K562 (cell line): ENCODE measurements around the gene CCR5AS.

Experiments
- ATAC-seq: fragments of 200-7000 bp; cut with Tn5 transposase; 3 replicates; pipeline ENCODE4 v1.9.1; 2020; ENCODE audit warnings: moderate library complexity
- BruUV-seq: library from RNA; stranded (reverse); fragments of 400-500 nt; replicated peaks from 2 replicates; lab custom pipeline; 2021; lab: Mats Ljungman, UMichigan
- CTCF ChIA-PET: fragments of 300-600 bp; formaldehyde crosslinking; extraction: SDS; loops from one replicate; lab custom pipeline; 2021; ENCODE audit warnings: low intra/inter-chr PET ratio; lab: Yijun Ruan, JAX
- POLR2A ChIA-PET: fragments of 300-600, 350-650 bp; sonication (Branson Sonifier 250); formaldehyde crosslinking; extraction: SDS; loops from one replicate; lab custom pipeline; 2021; ENCODE audit warnings: antibody characterized with exemption, inconsistent platforms; lab: Yijun Ruan, JAX
- DNase-seq, 4 experiments: peaks; one replicate each; pipeline versions ENCODE4 v3.0.0 to v3.0.0-alpha.2; 2011 to 2018; ENCODE audit warnings: low spot score in 3 of 4, mixed read lengths in 3 of 4; ENCODE audit errors: extremely low read depth in 1 of 4
- FAIRE-seq: peaks from 2 replicates; lab custom pipeline; 2011; peaks lifted over from hg19 to GRCh38; lab: Jason Lieb, UNC
- H2AFZ ChIP-seq: 2 replicates; pipeline ENCODE4 v1.6.0; 2011; ENCODE audit warnings: low read depth, low read length, control low read depth, inconsistent platforms
- H3K27ac ChIP-seq: fragments of 200-600 bp; 3 replicates; pipeline ENCODE4 v1.8.0; 2011; ENCODE audit warnings: low read depth, mild to moderate bottlenecking, control low read depth, inconsistent platforms, low read length, moderate library complexity, mixed read lengths; ENCODE audit errors: extremely low read depth
- H3K27me3 ChIP-seq, 2 experiments: fragments of 300-600 bp in 1 of 2; 2 replicates in 1 of 2; 3 replicates in 1 of 2; pipeline versions ENCODE4 v1.6.0 to v1.8.0; 2011; ENCODE audit warnings: inconsistent platforms in 2 of 2, low read length in 2 of 2, mild to moderate bottlenecking in 1 of 2, mixed read lengths in 1 of 2, moderate library complexity in 1 of 2; ENCODE audit not compliant: control insufficient read depth in 2 of 2, insufficient read depth in 2 of 2
- H3K36me3 ChIP-seq: fragments of 300-600 bp; 3 replicates; pipeline ENCODE4 v1.8.0; 2011; ENCODE audit warnings: mild to moderate bottlenecking, low read length, inconsistent platforms; ENCODE audit not compliant: control insufficient read depth, insufficient read depth
- H3K4me1 ChIP-seq, 2 experiments: fragments of 200-600 bp in 1 of 2; replicated peaks in 1 of 2; 2 replicates in 1 of 2; 3 replicates in 1 of 2; pipeline versions ENCODE4 v1.5.1 to v1.8.0; 2011; ENCODE audit warnings: inconsistent platforms in 2 of 2, low read length in 2 of 2, mild to moderate bottlenecking in 1 of 2, mixed read lengths in 1 of 2, moderate library complexity in 1 of 2; ENCODE audit not compliant: control insufficient read depth in 2 of 2, insufficient read depth in 2 of 2
- H3K4me2 ChIP-seq: 2 replicates; pipeline ENCODE4 v1.6.1; 2011; ENCODE audit warnings: low read length, control low read depth, inconsistent platforms, mixed read lengths; ENCODE audit not compliant: insufficient read depth
- H3K4me3 ChIP-seq: fragments of 200-600 bp; sonication (generic), shearing (Covaris generic); 2 replicates; pipeline ENCODE4 v1.5.1; 2016; ENCODE audit warnings: control low read depth, inconsistent platforms
- H3K79me2 ChIP-seq: fragments of 200-600 bp; 3 replicates; pipeline ENCODE4 v1.8.0; 2011; ENCODE audit warnings: low read length, inconsistent platforms; ENCODE audit not compliant: control insufficient read depth, insufficient read depth
- H3K9ac ChIP-seq, 2 experiments: 2 replicates each; pipeline versions ENCODE4 v1.6.0 to v1.6.1; 2011; ENCODE audit warnings: low read depth in 2 of 2, low read length in 2 of 2, control low read depth in 1 of 2, inconsistent platforms in 1 of 2, mild to moderate bottlenecking in 1 of 2, mixed read lengths in 1 of 2; ENCODE audit not compliant: insufficient read depth in 1 of 2
- H3K9me1 ChIP-seq: one replicate; pipeline ENCODE4 v1.6.0; 2011; ENCODE audit warnings: inconsistent platforms, mild to moderate bottlenecking, low read length, moderate library complexity; ENCODE audit not compliant: control insufficient read depth, insufficient read depth
- H3K9me3 ChIP-seq: replicated peaks from 2 replicates; pipeline ENCODE4 v1.5.1; 2011; ENCODE audit warnings: low read depth, low read length, inconsistent platforms; ENCODE audit not compliant: control insufficient read depth, insufficient read depth
- H4K20me1 ChIP-seq: replicated peaks from 2 replicates; pipeline ENCODE4 v1.6.1; 2011; ENCODE audit warnings: low read length, inconsistent platforms, mixed read lengths; ENCODE audit not compliant: control insufficient read depth, insufficient read depth
- CREB1 ChIP-seq, 2 experiments: sonication (generic) in 1 of 2; formaldehyde crosslinking in 1 of 2; IDR thresholded peaks; 2 replicates each; pipeline versions ENCODE4 v1.6.1 to v1.8.0; 2012 to 2022; ENCODE audit warnings: inconsistent platforms in 1 of 2, mild to moderate bottlenecking in 1 of 2, missing genetic modification reagents in 1 of 2, moderate library complexity in 1 of 2
- DEAF1 ChIP-seq: fragments of 450-650 bp; formaldehyde crosslinking; IDR thresholded peaks from 2 replicates; pipeline ENCODE4 v1.4.0; 2020; ENCODE audit warnings: mild to moderate bottlenecking, moderate library complexity
- FOXJ2 ChIP-seq: fragments of 200-800 bp; sonication (Bioruptor generic); IDR thresholded peaks from 2 replicates; pipeline ENCODE4 v1.6.1; 2016; ENCODE audit warnings: missing genetic modification characterization, missing compliant biosample characterization
- MAFK ChIP-seq: IDR thresholded peaks from 2 replicates; pipeline ENCODE4 v1.6.1; 2011; ENCODE audit warnings: low read length, improper control_type of control experiment
- PREB ChIP-seq: sonication (generic); formaldehyde crosslinking; IDR thresholded peaks from 2 replicates; pipeline ENCODE4 v1.8.1; 2023; ENCODE audit warnings: mild to moderate bottlenecking, missing genetic modification reagents
- RBM14 ChIP-seq: fragments of 200-400 bp; formaldehyde crosslinking; IDR thresholded peaks from 2 replicates; pipeline ENCODE4 v1.6.1; 2018; ENCODE audit warnings: low read depth, mild to moderate bottlenecking, low read length, moderate library complexity, borderline replicate concordance; ENCODE audit not compliant: insufficient read depth
- TCFL5 ChIP-seq: fragments of 250-450 bp; sonication (Bioruptor Pico); conservative IDR thresholded peaks from 2 replicates; pipeline ENCODE4 v1.6.1; 2021; ENCODE audit warnings: mild to moderate bottlenecking, moderate library complexity, matching md5 sums
- ZNF24 ChIP-seq: fragments of 450-650 bp; IDR thresholded peaks from 2 replicates; pipeline ENCODE4 v1.6.1; 2016
- ZNF668 ChIP-seq: fragments of 250-450 bp; sonication (Bioruptor Pico); IDR thresholded peaks from 2 replicates; pipeline ENCODE4 v1.8.0; 2022; ENCODE audit warnings: mild to moderate bottlenecking, inconsistent platforms
- ZZZ3 ChIP-seq: fragments of 450-650 bp; IDR thresholded peaks from 2 replicates; pipeline ENCODE4 v1.6.1; 2016; ENCODE audit warnings: antibody characterized with exemption, mild to moderate bottlenecking, moderate library complexity
- WGBS: fragments of 100-300 bp; shearing (Covaris generic); methylation state at CpG from one replicate; pipeline ENCODE4 v1.1.6; 2016; ENCODE audit warnings: low coverage, mixed read lengths; ENCODE audit not compliant: insufficient coverage; ENCODE audit errors: missing lambda C conversion rate; 5-methylcytosine and 5-hydroxymethylcytosine counted together
- in situ Hi-C: fragments of 300-500 bp; cut with MboI; formaldehyde crosslinking; loops from 4 replicates; pipeline ENCODE4 v1.15.0; 2018; ENCODE audit warnings: inconsistent platforms, mixed read lengths
- intact Hi-C: fragments of 100-400 bp; cut with micrococcal nuclease; formaldehyde crosslinking; loops from 2 replicates; pipeline ENCODE4 v1.14.2; 2022
- TF ChIP-seq, protein P1 (sequence below): sonication (generic); formaldehyde crosslinking; IDR thresholded peaks from 2 replicates; pipeline ENCODE4 v1.8.1; 2023; ENCODE audit warnings: missing genetic modification reagents, mild to moderate bottlenecking, borderline replicate concordance

Gene CCR5AS

GRCh38 chr3:46360907-46361306 is 46.0 kb downstream of the CCR5AS start:
- BruUV-seq = no TSS peak
- no peak for DNase-seq
- Histone ChIP-seq H3K27me3 (peaks cover 21 to 45% of the 10 kb centered on the region in 2 experiments; a peak in 4 of 5 replicates), H3K4me1 (no peaks in the 10 kb centered on the region), H2AFZ (no peak overlapping the region), H3K9me1 (no peaks in the 10 kb centered on the region), H4K20me1 (no peaks in the 10 kb centered on the region), H3K79me2 (no peaks in the 10 kb centered on the region), H3K9me3 (no peaks in the 10 kb centered on the region), H3K9ac (no peak overlapping the region), H3K27ac (no peak overlapping the region), H3K36me3 (no peaks in the 10 kb centered on the region), H3K4me3 (no peak overlapping the region), H3K4me2 (no peak overlapping the region)
- FAIRE-seq = no peak
- intact Hi-C loops (no loop called here), in situ Hi-C loops (no loop called here)
- POLR2A ChIA-PET = interaction anchor here (1.5 kb wide), 1 partner anchor 9 kb away, joined by 7 read pairs; no protein-coding TSS in a partner anchor
- CTCF ChIA-PET = no interaction called here
- ATAC-seq = peak; percentile 63; the same call in 2 of the 3 replicates
- TF ChIP-seq, protein P1, sequence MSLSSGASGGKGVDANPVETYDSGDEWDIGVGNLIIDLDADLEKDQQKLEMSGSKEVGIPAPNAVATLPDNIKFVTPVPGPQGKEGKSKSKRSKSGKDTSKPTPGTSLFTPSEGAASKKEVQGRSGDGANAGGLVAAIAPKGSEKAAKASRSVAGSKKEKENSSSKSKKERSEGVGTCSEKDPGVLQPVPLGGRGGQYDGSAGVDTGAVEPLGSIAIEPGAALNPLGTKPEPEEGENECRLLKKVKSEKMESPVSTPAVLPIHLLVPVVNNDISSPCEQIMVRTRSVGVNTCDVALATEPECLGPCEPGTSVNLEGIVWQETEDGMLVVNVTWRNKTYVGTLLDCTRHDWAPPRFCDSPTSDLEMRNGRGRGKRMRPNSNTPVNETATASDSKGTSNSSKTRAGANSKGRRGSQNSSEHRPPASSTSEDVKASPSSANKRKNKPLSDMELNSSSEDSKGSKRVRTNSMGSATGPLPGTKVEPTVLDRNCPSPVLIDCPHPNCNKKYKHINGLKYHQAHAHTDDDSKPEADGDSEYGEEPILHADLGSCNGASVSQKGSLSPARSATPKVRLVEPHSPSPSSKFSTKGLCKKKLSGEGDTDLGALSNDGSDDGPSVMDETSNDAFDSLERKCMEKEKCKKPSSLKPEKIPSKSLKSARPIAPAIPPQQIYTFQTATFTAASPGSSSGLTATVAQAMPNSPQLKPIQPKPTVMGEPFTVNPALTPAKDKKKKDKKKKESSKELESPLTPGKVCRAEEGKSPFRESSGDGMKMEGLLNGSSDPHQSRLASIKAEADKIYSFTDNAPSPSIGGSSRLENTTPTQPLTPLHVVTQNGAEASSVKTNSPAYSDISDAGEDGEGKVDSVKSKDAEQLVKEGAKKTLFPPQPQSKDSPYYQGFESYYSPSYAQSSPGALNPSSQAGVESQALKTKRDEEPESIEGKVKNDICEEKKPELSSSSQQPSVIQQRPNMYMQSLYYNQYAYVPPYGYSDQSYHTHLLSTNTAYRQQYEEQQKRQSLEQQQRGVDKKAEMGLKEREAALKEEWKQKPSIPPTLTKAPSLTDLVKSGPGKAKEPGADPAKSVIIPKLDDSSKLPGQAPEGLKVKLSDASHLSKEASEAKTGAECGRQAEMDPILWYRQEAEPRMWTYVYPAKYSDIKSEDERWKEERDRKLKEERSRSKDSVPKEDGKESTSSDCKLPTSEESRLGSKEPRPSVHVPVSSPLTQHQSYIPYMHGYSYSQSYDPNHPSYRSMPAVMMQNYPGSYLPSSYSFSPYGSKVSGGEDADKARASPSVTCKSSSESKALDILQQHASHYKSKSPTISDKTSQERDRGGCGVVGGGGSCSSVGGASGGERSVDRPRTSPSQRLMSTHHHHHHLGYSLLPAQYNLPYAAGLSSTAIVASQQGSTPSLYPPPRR (CRISPR knock-in tag) = no peak
- TF ChIP-seq ZNF24 (no peak), ZZZ3 (no peak), FOXJ2 (no peak), DEAF1 (CRISPR knock-in tag) (no peak), RBM14 (no peak), PREB (no peak), TCFL5 (CRISPR knock-in tag) (no peak), MAFK (no peak), CREB1 (IDR thresholded peaks at IDR 0.05) (no peak), CREB1 (CRISPR knock-in tag; IDR thresholded peaks at IDR 0.05) (no peak), ZNF668 (CRISPR knock-in tag) (no peak)
- WGBS = 1% methylated on average over 6 of the region's 6 CpGs
